Stimulated activated CD4-positive, alpha-beta T cell treated with anti-CD3 and anti-CD28 coated beads, Interleukin-4, amount 100 ng/mL, for 4 hours (primary cell): ENCODE measurements around the gene PLA2G4D.

Experiments used
- DNase-seq, 2 experiments: peaks; one replicate each; pipeline ENCODE4 v3.0.0-alpha.2; 2020

Gene PLA2G4D

GRCh38 chr15:42089942-42090341 is 4.4 kb downstream of the PLA2G4D start:
- no peak for DNase-seq

GRCh38 chr15:42088801-42089640 is 5.3 kb downstream of the PLA2G4D start:
- no peak for DNase-seq

- no peak for DNase-seq
These were observed 6.2 kb downstream of the PLA2G4D start for GRCh38 chr15:42087926-42088800.

DNA sequence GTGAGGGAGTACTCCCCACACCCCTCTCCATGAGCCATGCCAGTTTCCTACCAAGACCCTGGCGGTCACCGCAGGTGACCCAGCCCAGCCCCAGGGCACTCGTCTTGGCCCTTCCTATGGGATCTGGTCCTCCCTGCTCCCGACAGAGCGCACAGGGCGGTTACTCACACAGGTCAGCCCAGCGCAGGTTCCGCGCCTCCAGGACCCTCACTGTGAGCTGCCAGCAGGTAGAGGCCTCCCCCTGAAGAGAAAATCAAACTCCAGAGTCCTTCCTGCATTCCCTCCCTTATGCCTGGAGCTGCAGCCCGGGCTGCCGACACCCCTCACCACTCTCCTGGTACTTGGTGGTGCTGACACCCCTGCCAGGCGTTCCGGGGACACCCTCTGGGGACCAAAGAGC is 6.9 kb downstream of the PLA2G4D start:
- no peak for DNase-seq

- DNase-seq: no peak
These were observed 8.6 kb downstream of the PLA2G4D start for GRCh38 chr15:42085721-42086120.

GRCh38 chr15:42085236-42085605 is 9.1 kb downstream of the PLA2G4D start:
- no peak for DNase-seq

DNA sequence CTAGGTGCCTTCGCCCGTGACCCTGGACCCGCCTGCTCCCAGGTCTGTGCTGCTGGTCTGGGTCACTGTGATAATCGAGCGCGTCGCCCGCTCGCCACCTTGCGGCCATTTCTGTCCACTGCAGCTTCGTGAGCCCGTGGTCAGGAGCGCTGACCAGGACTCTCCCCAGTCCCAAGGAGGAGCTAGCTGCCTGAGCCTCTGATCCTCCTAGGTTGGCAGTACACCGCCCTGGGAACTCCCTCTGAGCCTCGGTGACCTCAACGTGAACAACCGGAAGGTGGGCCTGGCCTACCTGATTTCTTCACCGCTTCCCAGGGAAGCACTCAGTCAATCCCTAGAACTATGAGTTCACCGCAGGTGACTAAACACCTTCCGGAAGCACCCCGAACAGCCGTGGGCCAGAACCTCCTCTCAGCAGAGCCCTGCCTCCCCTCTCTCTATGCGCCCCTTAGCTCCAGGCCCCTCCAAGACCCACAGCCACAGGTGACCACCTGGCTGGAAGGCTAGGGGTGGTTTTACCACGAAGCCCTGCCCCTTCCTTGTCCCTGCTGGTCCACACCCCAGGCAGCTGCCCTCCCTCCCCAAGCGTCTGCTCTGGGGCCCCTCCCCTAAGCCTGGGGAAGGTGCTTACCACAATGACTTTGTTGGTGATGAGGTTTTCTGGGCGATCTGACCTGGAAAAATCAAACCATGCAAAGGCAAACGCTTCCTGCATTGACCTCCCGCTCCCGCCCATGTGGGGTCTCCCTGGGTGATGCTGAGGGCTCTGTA is 9.7 kb downstream of the PLA2G4D start:
- peak in 1 of 2 experiments; percentile 35 for DNase-seq

DNA sequence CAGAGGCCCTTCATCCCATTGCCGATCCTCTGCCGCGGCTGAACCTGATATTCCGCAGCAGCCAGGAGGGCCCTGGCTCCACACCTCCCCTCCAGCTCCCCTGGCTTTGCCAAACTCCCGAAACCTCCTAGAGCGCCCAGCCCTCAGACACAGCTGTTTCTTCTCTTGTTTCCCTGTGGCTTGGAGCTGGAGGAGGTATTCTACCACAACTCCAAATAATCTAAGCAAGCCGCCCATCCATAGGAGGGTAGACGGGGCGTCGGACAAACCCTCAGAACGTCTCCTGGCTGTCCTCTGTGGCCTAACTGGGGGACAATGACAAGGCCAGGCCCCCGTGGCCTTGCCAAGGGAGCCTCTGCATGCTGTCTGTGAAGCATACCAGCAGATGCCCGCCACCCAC is 10.4 kb downstream of the PLA2G4D start:
- no peak for DNase-seq

- no peak for DNase-seq
These were observed 10.8 kb downstream of the PLA2G4D start for GRCh38 chr15:42083605-42083908.

DNA sequence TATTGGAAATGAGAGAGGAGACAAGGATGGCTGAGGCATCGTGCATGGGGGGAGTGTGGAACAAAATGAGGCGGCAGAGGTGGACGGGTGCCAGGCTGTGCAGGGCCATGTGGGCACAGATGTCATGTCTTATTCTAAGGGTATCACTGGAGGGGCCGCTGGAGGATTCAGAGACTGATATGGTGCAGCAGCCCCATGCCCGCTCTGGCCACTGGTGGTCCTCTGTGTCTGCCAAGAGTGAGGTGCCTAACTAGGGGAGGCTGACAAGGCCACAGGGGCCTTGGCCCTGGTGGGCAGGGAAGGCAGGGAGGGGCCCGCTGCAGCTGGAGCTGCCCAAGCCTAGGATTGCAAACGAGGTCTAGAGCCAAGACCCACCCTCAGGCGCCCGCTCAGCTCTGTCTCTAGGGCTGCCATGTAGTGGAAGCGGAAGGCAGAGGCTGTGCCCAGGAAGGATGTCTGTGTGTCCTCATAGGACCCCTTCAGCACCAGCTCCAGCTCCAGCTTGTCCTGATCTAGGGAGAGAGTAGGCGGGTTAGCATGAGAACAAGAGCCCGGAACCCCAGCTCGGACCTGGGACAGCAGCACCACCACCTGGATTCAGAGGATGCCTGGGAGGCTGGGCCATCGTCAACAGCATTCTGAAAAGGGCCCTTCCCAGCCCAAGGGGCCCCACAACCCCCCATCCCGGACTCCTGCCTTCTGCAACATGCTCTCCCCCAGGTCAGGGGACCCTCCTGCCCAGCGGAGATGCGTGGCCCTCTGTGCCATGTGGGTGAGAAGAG is 11.3 kb downstream of the PLA2G4D start:
- no peak for DNase-seq

DNA sequence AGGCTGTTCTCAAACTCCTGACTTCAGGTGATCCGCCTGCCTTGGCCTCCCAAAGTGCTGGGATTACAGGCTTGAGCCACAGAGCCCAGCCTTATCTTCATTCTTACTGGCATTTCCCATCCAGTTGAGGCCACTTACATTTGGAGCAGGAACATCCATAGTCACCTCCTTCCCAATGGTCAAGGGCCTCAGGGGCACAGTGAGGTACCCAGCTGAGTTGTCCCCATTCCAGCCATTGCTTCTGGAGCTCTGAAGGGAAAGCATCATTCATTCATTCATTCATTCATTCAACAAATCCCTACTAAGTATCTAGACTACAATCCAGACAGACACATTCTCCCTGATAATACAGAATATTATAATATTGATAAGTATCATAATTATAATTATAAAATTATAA is 12.2 kb downstream of the PLA2G4D start:
- no peak for DNase-seq

GRCh38 chr15:42080919-42081830 is 13.2 kb downstream of the PLA2G4D start:
- no peak for DNase-seq

DNA sequence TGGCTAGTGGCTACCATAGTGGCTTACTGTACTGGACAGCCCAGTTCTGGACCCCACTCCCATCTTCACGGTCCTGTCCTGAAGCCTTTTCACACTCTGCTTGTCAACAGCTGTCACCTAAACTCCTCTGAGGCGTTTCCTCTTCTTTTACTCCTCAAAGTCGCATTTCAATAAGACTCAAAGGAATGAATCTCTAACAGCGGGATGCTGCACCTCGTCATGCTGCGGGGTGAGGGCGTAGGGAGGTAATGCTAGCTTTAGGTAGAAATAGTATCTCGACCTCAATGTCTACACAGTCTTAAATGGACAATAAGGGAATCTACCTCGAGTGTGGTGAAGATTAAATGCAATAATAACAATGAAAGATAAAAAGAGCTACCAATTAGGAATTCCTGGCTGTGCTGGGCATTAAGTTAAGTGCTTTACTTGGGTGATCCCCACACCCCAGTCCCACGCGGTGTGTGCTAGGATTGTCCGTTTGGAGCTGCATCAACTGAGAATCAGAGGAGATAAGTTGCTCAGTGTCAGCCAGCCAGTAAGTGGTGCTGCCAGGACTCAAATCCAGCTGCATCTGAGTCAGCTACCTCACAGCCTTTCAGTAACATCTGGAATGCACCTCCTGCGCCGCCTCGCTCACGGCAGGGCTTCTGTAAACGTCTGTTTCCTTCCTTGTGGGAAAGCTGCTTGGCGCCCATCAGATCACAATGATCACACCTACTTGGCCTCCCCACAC is 14.0 kb downstream of the PLA2G4D start:
- DNase-seq: no peak

DNA sequence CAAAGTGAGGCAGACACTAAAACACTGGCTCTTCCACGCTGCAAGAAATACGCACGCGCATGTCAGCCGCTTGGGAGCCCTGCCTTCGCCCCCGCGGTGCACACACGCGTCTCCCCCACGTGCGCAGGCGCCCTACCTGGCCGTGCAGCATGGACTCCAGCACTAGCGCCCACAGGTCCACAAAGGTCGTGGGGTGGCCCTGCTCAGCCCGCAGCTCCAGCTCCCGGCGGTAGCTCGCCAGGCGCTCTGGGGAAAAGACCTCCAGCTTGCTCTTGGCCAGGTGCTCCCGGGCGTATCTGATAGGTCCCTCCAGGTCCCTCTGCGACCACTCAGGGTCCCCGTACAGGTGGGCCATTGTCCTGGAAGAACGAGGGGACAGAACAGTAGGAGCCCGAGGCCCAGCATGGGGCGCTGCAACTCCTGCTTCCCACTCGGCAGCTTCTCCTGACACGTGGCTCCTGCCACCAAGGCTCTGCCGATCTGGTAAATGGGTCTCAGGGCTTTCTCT is 14.9 kb downstream of the PLA2G4D start:
- DNase-seq: no peak

DNA sequence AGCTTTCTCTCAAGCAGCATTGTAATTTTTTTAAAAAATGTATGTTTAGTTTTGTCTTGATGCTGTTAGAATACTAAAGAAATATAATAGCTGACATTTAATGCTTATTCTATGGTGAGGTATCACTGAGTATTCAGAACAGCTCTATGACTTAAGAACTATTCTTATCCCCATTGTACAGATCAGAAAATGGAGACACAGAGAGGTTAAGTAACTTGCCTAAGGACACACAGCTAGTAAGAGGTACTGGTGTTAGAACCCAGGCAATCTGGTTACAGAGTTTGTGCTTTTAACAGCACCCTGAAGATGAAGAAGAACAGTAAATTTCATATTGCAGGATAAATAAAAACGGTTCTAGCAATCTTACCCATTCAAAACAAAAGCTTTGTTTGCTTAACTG is 15.5 kb downstream of the PLA2G4D start:
- no peak for DNase-seq

GRCh38 chr15:42077689-42078088 is 16.7 kb downstream of the PLA2G4D start:
- DNase-seq: no peak

DNA sequence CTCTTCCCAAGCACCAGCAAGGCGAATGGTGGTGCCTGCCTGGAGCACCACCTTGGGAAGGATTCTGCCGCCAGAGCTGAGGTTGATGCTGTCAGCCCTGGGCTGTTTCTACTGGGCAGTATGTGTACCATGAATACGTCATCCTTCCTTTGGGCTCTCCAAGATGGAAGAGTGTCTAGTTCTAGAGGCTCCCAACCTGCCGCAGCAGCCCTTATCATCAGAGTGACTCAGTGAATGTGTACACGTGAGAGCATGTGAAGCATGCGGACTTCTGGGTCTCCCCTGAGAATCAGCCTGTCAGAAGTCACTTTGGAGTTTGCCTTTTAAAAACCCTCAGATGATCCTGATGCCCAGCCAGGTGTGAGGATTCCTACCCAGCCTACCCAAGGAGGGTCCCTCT is 20.9 kb downstream of the PLA2G4D start:
- no peak for DNase-seq

- DNase-seq: no peak
These were observed 22.1 kb downstream of the PLA2G4D start for GRCh38 chr15:42072141-42072685.

- no peak for DNase-seq
These were observed 22.6 kb downstream of the PLA2G4D start for GRCh38 chr15:42071717-42072116.

DNA sequence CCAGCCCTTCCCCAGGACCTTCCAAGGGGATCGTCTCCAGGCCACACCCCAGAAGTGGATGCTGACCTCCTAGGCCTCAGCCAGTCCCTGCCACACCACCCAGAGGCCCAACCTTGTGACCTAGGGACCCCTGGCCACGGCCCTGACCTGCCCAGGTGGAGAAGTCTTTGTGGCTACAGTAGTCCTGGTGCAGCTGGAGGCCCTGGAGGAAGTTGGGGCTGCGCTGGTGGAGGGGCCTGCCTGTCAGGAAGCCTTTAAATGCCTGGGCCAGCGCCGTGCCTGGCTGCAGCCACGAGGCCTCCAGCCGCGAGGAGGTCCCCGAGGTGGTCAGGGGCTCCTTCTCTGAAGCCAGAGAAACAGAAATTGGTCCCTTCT is 23.4 kb downstream of the PLA2G4D start:
- no peak for DNase-seq
